HG03139 (cell line): Measurements from ENCODE around the gene TFCP2L1.
"Not testable (repeated sequence)": the region's sequence is repeated elsewhere in the genome, so short reads cannot be mapped to it uniquely, and the experiment has no call there.

Source experiments
- ATAC-seq: cut with Tn5 transposase; IDR thresholded peaks from one replicate; pipeline ENCODE4 v1.9.1; 2021; ENCODE audit not compliant: unreplicated experiment

Gene TFCP2L1

DNA sequence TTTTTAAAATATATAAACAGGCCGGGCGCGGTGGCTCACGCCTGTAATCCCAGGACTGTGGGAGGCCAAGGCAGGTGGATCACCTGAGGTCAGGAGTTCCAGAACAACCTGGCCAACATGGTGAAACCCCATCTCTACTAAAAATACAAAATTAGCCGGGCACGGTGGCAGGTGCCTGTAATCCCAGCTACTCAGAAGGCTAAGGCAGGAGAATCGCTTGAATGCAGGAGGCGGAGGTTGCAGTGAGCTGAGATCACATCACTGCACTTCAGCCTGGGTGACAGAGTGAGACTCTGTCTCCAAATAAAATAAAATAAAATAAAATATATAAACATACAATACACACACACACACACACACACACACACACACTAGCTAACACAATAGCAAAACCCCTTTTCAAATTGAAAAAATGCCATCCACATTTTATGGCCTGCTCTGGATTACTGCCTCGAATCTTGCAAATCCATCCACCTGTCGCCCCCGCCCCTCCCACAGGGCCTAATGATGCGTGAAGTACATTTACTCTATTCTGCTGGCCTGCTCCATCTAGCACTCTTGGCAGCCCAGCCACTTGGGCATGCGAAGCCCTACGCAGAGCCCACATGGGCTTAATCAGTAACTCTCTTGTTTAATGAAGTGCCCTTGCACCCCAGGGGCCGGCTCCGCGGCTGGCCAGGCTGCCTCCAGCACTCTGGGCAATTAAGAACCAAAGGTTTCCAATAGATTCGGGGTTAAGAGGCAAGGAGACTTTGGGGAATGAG, 57.4 kb downstream of the TFCP2L1 start:
- ATAC-seq = not testable (repeated sequence)

- ATAC-seq = not testable (repeated sequence)
Observed at GRCh38 chr2:121225681-121226080, 59.3 kb downstream of the TFCP2L1 start.

GRCh38 chr2:121220995-121221394, 64.0 kb downstream of the TFCP2L1 start:
- no peak for ATAC-seq

DNA sequence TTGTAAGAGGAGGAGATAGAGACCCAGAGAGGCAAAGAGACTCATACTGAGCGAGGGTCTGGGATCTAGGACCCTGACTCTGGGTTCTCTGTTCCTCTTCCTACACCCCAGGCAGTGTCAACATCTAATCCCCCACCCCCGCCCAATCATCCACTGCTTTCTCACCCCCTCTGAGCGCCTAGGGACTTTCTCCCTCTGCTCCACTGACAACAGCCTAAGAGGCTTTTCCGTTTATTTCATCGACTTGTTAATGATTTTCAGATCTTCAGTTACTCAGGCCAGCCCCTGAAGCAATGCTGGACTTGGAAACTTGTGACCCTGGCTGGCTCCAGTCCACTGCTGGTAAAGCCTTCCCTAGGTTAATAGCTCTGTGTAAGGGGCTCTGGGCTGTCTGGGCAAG, 65.1 kb downstream of the TFCP2L1 start:
- ATAC-seq = no peak

- no peak for ATAC-seq
Observed at GRCh38 chr2:121218386-121218938, 66.5 kb downstream of the TFCP2L1 start.

DNA sequence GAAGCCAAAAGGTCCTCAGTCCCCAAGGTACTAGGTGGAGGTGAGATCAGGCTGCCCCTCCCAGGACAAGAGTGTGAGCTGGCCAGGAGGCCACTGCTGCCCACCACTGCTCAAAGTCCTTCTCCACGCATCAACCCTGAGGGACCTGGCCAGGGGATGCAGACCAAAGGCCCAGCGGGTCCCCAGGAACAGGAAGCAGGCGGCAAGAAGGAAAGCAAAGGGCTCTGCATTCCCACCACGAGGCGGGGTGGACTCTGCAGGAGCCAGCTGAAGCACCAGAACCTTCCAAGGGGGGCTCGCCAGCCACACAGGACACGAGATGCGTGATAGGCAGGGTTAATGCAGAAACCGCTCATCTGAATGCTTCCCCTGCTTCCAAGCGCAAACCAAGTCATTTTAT, 67.4 kb downstream of the TFCP2L1 start:
- ATAC-seq = no peak

GRCh38 chr2:121214296-121214695, 70.7 kb downstream of the TFCP2L1 start:
- no peak for ATAC-seq

DNA sequence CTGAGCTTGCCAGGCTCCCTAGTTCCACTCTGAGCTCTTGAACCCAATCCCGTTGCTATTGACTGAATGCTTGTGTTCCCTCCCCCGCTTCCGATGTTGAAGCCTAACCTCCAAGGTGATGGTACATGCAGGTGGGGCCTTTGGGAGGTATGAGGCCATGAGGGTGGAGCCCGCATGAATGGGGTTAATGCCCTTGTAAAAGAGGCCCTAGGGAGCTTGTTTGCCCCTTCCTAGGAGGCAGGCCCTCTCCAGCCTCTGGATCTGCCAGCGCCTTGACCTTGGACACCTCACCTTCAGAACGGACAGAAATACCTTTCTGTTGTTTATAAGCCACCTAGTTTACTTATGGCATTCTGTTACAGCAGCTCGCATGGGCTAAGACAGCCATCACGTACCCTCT, 71.6 kb downstream of the TFCP2L1 start:
- no peak for ATAC-seq

DNA sequence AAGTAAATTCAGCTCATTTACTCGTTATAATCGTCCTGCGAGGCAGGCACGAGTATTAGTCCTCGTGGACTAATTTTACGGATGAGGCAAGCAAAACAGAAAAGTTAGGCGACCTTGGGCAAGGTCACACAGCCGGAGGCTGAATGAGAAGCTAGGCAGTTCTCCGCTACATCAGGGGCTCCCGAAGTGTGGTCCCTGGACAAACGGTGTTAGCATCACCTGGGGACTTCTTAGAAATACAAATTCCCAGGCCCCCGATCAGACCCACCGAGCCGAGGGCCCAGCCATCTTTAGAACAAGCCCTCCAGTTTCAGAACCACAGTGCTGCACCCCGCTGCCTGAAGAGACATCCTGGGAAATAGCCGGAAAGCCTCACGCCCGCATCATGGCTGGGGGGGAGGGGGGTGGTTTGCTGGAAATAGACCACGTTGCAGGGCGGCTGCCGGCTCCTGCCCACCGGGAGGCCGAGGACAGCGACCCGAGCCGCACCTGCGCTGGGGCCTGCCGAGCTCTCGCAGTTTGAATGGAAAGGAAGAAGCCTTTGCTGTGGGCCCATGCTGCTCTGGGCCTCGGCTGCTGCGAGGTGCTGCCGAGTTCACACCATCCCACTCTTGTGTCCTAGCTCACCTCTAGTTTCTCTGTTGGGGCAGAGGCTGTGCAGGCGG, 72.2 kb downstream of the TFCP2L1 start:
- no peak for ATAC-seq

GRCh38 chr2:121211689-121212151, 73.3 kb downstream of the TFCP2L1 start:
- ATAC-seq = no peak

DNA sequence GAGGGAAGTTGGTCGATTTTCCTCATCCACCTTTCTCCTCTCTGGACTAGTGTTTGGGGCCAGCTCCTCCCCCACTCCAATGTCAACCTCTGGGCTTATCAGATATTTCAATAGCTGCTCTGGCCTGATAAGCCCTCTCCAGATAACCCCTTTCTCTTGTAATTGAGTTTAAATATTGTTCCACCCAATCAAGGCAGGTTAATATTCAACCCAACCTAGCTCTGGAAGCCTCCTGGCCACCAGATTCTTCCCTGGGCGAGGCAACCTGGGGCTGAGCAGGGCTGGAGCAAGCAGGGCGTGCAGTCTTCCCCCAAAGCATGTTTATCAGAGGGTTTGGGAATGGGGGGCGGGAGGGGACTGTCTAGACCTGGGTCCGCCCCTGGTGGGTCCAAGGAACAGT, 73.8 kb downstream of the TFCP2L1 start:
- no peak for ATAC-seq

GRCh38 chr2:121210691-121211090, 74.3 kb downstream of the TFCP2L1 start:
- no peak for ATAC-seq

- ATAC-seq = no peak
Observed at GRCh38 chr2:121209014-121209610, 75.9 kb downstream of the TFCP2L1 start.

DNA sequence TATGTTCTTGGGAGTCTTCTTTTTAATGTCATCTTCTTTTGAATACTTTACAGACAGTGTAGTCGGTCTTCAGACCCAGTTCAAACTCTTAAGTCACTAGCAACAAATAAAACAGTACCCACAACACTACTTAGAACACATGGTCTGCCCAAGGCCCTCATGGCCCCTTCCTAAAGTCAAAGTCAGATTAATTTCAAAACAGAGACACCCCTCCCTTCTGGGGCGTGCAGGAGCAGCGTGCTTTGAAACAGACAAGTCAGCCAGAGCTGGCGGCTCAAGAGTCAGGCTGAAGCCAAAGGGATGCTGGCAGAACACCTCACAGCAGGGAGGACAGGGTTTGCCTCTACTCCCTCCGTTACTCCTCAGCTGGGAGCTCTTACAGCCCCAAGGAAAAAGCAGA, 77.5 kb downstream of the TFCP2L1 start:
- ATAC-seq = no peak

- ATAC-seq = no peak
Observed at GRCh38 chr2:121205321-121205942, 79.6 kb downstream of the TFCP2L1 start.

DNA sequence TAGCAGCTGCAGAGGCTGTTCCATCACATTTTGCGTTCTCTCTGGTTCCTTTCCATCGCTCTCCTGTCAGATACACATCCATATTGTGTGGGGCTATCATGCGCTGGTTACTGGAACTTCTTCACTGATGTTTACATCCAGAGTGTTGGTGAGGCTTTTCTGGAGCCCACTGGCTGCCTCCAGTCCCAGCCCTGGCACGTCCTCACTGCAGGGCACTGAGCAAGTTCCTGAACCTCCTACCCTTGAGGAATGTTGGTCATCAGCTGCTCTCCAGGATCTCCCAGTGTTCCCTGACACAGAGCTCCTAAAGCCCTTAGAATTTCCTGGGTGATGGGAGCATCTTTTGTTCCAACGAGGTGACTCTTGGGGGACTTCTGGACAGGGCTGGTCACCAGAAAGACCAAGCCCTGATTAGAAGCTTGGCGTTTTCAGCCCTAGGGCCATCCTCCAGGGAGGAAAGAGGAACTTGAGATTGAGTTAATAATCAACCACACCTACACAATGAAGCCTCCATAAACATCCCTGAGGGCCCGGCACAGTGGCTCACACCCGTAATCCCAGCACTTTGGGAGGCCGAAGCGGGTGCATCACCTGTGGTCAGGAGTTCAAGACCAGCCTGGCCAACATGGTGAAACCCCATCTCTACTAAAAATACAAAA, 81.3 kb downstream of the TFCP2L1 start:
- no peak for ATAC-seq

- ATAC-seq = no peak
Observed at GRCh38 chr2:121202541-121203310, 82.3 kb downstream of the TFCP2L1 start.

- no peak for ATAC-seq
Observed at GRCh38 chr2:121201796-121202195, 83.2 kb downstream of the TFCP2L1 start.

- no peak for ATAC-seq
Observed at GRCh38 chr2:121200419-121201315, 84.3 kb downstream of the TFCP2L1 start.
